ENCODE results near the gene EPSTI1. TPM values are rescaled to one million over a fixed set of nuclear protein-coding genes. Genes with fewer than 3 reads are reported as not detected.

EPSTI1 gene
- total and polyA plus RNA-seq, 2 experiments from 2014 or later, result 1.5 to 2.5 TPM

- peaks cover 30% of the 10 kb centered on the region for H3K4me1 ChIP-seq (ENCODE audit: insufficient read depth)
- in situ Hi-C loops (cut with MboI), result no loop called here
- no peak for TF ChIP-seq EZH2 (IDR thresholded peaks at IDR 0.05; ENCODE audit: insufficient read depth, poor library complexity, severe bottlenecking)
- TF ChIP-seq EZH2phosphoT487 (IDR thresholded peaks at IDR 0.05; ENCODE audit: insufficient read depth, low read depth), result no peak
- no peaks in the 10 kb centered on the region for H3K79me2 ChIP-seq (ENCODE audit: insufficient read depth)
- no peaks in the 10 kb centered on the region for H3K9me3 ChIP-seq (ENCODE audit: low read depth)
- WGBS, 2 experiments (ENCODE audit: low coverage in 1 of 2, low lambda C conversion rate in 2 of 2, missing lambda C conversion rate in 2 of 2), result 69 to 72% methylated on average over 8 of the region's 8 CpGs
- H3K4me3 ChIP-seq, result no peak overlapping the region
- no peaks in the 10 kb centered on the region for H3K9me2 ChIP-seq (ENCODE audit: insufficient read depth)
- no peak overlapping the region for H3K4me2 ChIP-seq (ENCODE audit: unreplicated experiment)
- peaks cover 4% of the 10 kb centered on the region; the same call in 1 of the 2 replicates for H3F3A ChIP-seq (ENCODE audit: insufficient read depth)
- H3K27me3 ChIP-seq (replicated peaks; ENCODE audit: insufficient read depth), result 0 out of 2 replicates have a peak, but pooled peaks cover 4% of the 10 kb centered on the region
- H3K36me3 ChIP-seq (ENCODE audit: low read depth), result no peaks in the 10 kb centered on the region
- H4K20me1 ChIP-seq (ENCODE audit: insufficient read depth), result no peaks in the 10 kb centered on the region
- no peak for DNase-seq
- H2AFZ ChIP-seq, result no peak overlapping the region
- no peak overlapping the region for H3K27ac ChIP-seq
- no peak overlapping the region for H3K9ac ChIP-seq
These were observed 111.9 kb downstream of the EPSTI1 start for GRCh38 chr13:42880056-42880605.

- no peak overlapping the region for H3K4me3 ChIP-seq
- H3K27me3 ChIP-seq (replicated peaks; ENCODE audit: insufficient read depth), result 0 out of 2 replicates have a peak, but pooled peaks cover 7% of the 10 kb centered on the region
- no peaks in the 10 kb centered on the region for H3K9me3 ChIP-seq (ENCODE audit: low read depth)
- peaks cover 27% of the 10 kb centered on the region for H3K4me1 ChIP-seq (ENCODE audit: insufficient read depth)
- peaks cover 4% of the 10 kb centered on the region; the same call in 1 of the 2 replicates for H3F3A ChIP-seq (ENCODE audit: insufficient read depth)
- H3K36me3 ChIP-seq (ENCODE audit: low read depth), result no peaks in the 10 kb centered on the region
- no peak for DNase-seq
- H3K79me2 ChIP-seq (ENCODE audit: insufficient read depth), result no peaks in the 10 kb centered on the region
- 89 to 94% methylated on average over 3 of the region's 3 CpGs for WGBS, 2 experiments (ENCODE audit: low coverage in 1 of 2, low lambda C conversion rate in 2 of 2, missing lambda C conversion rate in 2 of 2)
- no peak overlapping the region for H2AFZ ChIP-seq
- no peak overlapping the region for H3K9ac ChIP-seq
- no peaks in the 10 kb centered on the region for H3K9me2 ChIP-seq (ENCODE audit: insufficient read depth)
- in situ Hi-C loops (cut with MboI), result no loop called here
- H3K27ac ChIP-seq, result no peak overlapping the region
- H4K20me1 ChIP-seq (ENCODE audit: insufficient read depth), result no peaks in the 10 kb centered on the region
- TF ChIP-seq EZH2 (IDR thresholded peaks at IDR 0.05; ENCODE audit: insufficient read depth, poor library complexity, severe bottlenecking) (no peak), EZH2phosphoT487 (IDR thresholded peaks at IDR 0.05; ENCODE audit: insufficient read depth, low read depth) (no peak)
- no peak overlapping the region for H3K4me2 ChIP-seq (ENCODE audit: unreplicated experiment)
These were observed 113.3 kb downstream of the EPSTI1 start for GRCh38 chr13:42878721-42879120.

GRCh38 chr13:42876887-42877545 lies 115.0 kb downstream of the EPSTI1 start:
- DNase-seq, result peak; percentile 85
- Histone ChIP-seq H3K4me1 (ENCODE audit: insufficient read depth) (peaks cover 18% of the 10 kb centered on the region), H3K9ac (no peak overlapping the region), H3K9me3 (ENCODE audit: low read depth) (no peaks in the 10 kb centered on the region), H3K27me3 (replicated peaks; ENCODE audit: insufficient read depth) (0 out of 2 replicates have a peak, but pooled peaks cover 7% of the 10 kb centered on the region), H3K9me2 (ENCODE audit: insufficient read depth) (no peaks in the 10 kb centered on the region), H4K20me1 (ENCODE audit: insufficient read depth) (no peaks in the 10 kb centered on the region), H3F3A (ENCODE audit: insufficient read depth) (peaks cover 4% of the 10 kb centered on the region; the same call in 1 of the 2 replicates), H3K27ac (no peak overlapping the region), H3K36me3 (ENCODE audit: low read depth) (no peaks in the 10 kb centered on the region), H3K79me2 (ENCODE audit: insufficient read depth) (no peaks in the 10 kb centered on the region), H3K4me3 (no peak overlapping the region; the same call in 1 of the 2 replicates), H3K4me2 (ENCODE audit: unreplicated experiment) (peak overlapping the region; percentile 18), H2AFZ (no peak overlapping the region)
- WGBS, 2 experiments (ENCODE audit: low coverage in 1 of 2, low lambda C conversion rate in 2 of 2, missing lambda C conversion rate in 2 of 2), result 43 to 50% methylated on average over 6 of the region's 6 CpGs
- in situ Hi-C loops (cut with MboI), result no loop called here
- no peak for TF ChIP-seq EZH2phosphoT487 (IDR thresholded peaks at IDR 0.05; ENCODE audit: insufficient read depth, low read depth)
- no peak for TF ChIP-seq EZH2 (IDR thresholded peaks at IDR 0.05; ENCODE audit: insufficient read depth, poor library complexity, severe bottlenecking)

GRCh38 chr13:42876270-42876714 lies 115.7 kb downstream of the EPSTI1 start:
- Histone ChIP-seq H3F3A (ENCODE audit: insufficient read depth) (peaks cover 4% of the 10 kb centered on the region; the same call in 1 of the 2 replicates), H3K9me3 (ENCODE audit: low read depth) (no peaks in the 10 kb centered on the region), H3K4me3 (no peak overlapping the region), H2AFZ (no peak overlapping the region), H3K4me2 (ENCODE audit: unreplicated experiment) (peak overlapping the region; percentile 18), H3K4me1 (ENCODE audit: insufficient read depth) (peaks cover 18% of the 10 kb centered on the region), H3K36me3 (ENCODE audit: low read depth) (no peaks in the 10 kb centered on the region), H3K27me3 (replicated peaks; ENCODE audit: insufficient read depth) (0 out of 2 replicates have a peak, but pooled peaks cover 7% of the 10 kb centered on the region), H3K9me2 (ENCODE audit: insufficient read depth) (no peaks in the 10 kb centered on the region), H3K79me2 (ENCODE audit: insufficient read depth) (no peaks in the 10 kb centered on the region), H4K20me1 (ENCODE audit: insufficient read depth) (no peaks in the 10 kb centered on the region), H3K27ac (no peak overlapping the region), H3K9ac (no peak overlapping the region)
- WGBS, 2 experiments (ENCODE audit: low coverage in 1 of 2, low lambda C conversion rate in 2 of 2, missing lambda C conversion rate in 2 of 2), result 81 to 92% methylated on average over 1 of the region's 1 CpG
- in situ Hi-C loops (cut with MboI), result no loop called here
- TF ChIP-seq EZH2phosphoT487 (IDR thresholded peaks at IDR 0.05; ENCODE audit: insufficient read depth, low read depth) (no peak), EZH2 (IDR thresholded peaks at IDR 0.05; ENCODE audit: insufficient read depth, poor library complexity, severe bottlenecking) (no peak)
- DNase-seq, result no peak

Data from GM23248 (cell line).